A673 (cell line): ENCODE measurements around the gene MIS18BP1.

Experiments used
- CTCF ChIP-seq: fragments of 300-800, 200-600 bp; sonication (generic); conservative IDR thresholded peaks from 2 replicates; pipeline ENCODE4 v1.5.1; 2017; ENCODE audit warnings: low read depth, mild to moderate bottlenecking, antibody characterized with exemption, low read length, moderate library complexity, mixed read lengths
- EZH2 ChIP-seq: fragments of 200-600 bp; sonication (generic); IDR thresholded peaks from 2 replicates; pipeline ENCODE4 v1.6.1; 2017; ENCODE audit warnings: borderline replicate concordance, low read depth, mild to moderate bottlenecking, mixed read lengths, antibody characterized with exemption, low read length; ENCODE audit not compliant: poor library complexity, severe bottlenecking

- no peak for TF ChIP-seq EZH2
- TF ChIP-seq CTCF: no peak
Measured at GRCh38 chr14:45210159-45210558, 42.8 kb downstream of the MIS18BP1 start.
